GM19324 (cell line): ENCODE measurements around the gene SYPL2.
"Not testable (repeated sequence)": the region's sequence is repeated elsewhere in the genome, so short reads cannot be mapped to it uniquely, and the experiment has no call there.

Experiments used
- ATAC-seq: cut with Tn5 transposase; IDR thresholded peaks from one replicate; pipeline ENCODE4 v1.9.1; 2021; ENCODE audit warnings: mild to moderate bottlenecking, moderate library complexity; ENCODE audit not compliant: unreplicated experiment, low FRiP score

The SYPL2 gene

GRCh38 chr1:109468903-109469302 lies 2.6 kb downstream of the SYPL2 start:
- ATAC-seq, result no peak

- no peak for ATAC-seq
These were observed 3.9 kb downstream of the SYPL2 start for GRCh38 chr1:109470245-109470644.

- no peak for ATAC-seq
These were observed 6.4 kb downstream of the SYPL2 start for GRCh38 chr1:109472779-109473178.

GRCh38 chr1:109473284-109474057 lies 7.1 kb downstream of the SYPL2 start:
- not testable (repeated sequence) for ATAC-seq

- no peak for ATAC-seq
These were observed 8.4 kb downstream of the SYPL2 start for GRCh38 chr1:109474697-109475096.

GRCh38 chr1:109475261-109475660 lies 8.9 kb downstream of the SYPL2 start:
- ATAC-seq, result no peak

- ATAC-seq, result no peak
These were observed 10.5 kb downstream of the SYPL2 start for GRCh38 chr1:109476825-109477224.

GRCh38 chr1:109477821-109478220 lies 11.5 kb downstream of the SYPL2 start:
- no peak for ATAC-seq

GRCh38 chr1:109478806-109479205 lies 12.5 kb downstream of the SYPL2 start:
- ATAC-seq, result no peak

- ATAC-seq, result no peak
These were observed 13.0 kb downstream of the SYPL2 start for GRCh38 chr1:109479311-109479710.

GRCh38 chr1:109479901-109480300 lies 13.6 kb downstream of the SYPL2 start:
- no peak for ATAC-seq

- no peak for ATAC-seq
These were observed 15.3 kb downstream of the SYPL2 start for GRCh38 chr1:109481646-109482045.

- ATAC-seq, result no peak
These were observed 15.9 kb downstream of the SYPL2 start for GRCh38 chr1:109482242-109482641.

- peak; percentile 10 for ATAC-seq
These were observed 16.7 kb downstream of the SYPL2 start for GRCh38 chr1:109482791-109483671.

GRCh38 chr1:109483672-109484518 lies 17.5 kb downstream of the SYPL2 start, which contains the start of gene ATXN7L2:
Gene ATXN7L2 (plus strand): TSS chr1:109483905. CDS start chr1:109483954, 49 bp downstream.
- peak; percentile 88 for ATAC-seq

GRCh38 chr1:109484519-109484975 lies 18.2 kb downstream of the SYPL2 start:
- no peak for ATAC-seq

GRCh38 chr1:109485001-109485400 lies 18.7 kb downstream of the SYPL2 start:
- no peak for ATAC-seq

GRCh38 chr1:109487261-109487660 lies 20.9 kb downstream of the SYPL2 start:
- ATAC-seq, result no peak

GRCh38 chr1:109488201-109488600 lies 21.9 kb downstream of the SYPL2 start:
- no peak for ATAC-seq

GRCh38 chr1:109488696-109489095 lies 22.4 kb downstream of the SYPL2 start:
- no peak for ATAC-seq
